HS-5 (cell line): ENCODE data around the gene UVRAG.
"Not testable (repeated sequence)": the region's sequence is repeated elsewhere in the genome, so short reads cannot be mapped to it uniquely, and the experiment has no call there.

Experiments used
- DNase-seq: peaks from one replicate; pipeline ENCODE4 v3.0.0-alpha.2; 2012; ENCODE audit warnings: low read depth

Gene UVRAG

GRCh38 chr11:75879737-75880136 lies 64.7 kb downstream of the UVRAG start:
- DNase-seq = no peak

GRCh38 chr11:75880343-75880742 lies 65.3 kb downstream of the UVRAG start:
- not testable (repeated sequence) for DNase-seq

GRCh38 chr11:75884321-75884720 lies 69.3 kb downstream of the UVRAG start:
- DNase-seq = no peak

GRCh38 chr11:75888416-75888815 lies 73.4 kb downstream of the UVRAG start:
- DNase-seq = no peak

GRCh38 chr11:75891947-75892739 lies 77.1 kb downstream of the UVRAG start:
- DNase-seq = no peak

- no peak for DNase-seq
These were observed 78.2 kb downstream of the UVRAG start for GRCh38 chr11:75893251-75893650.

- no peak for DNase-seq
These were observed 79.1 kb downstream of the UVRAG start for GRCh38 chr11:75894036-75894585.

- DNase-seq = peak; percentile 28
These were observed 81.9 kb downstream of the UVRAG start for GRCh38 chr11:75896843-75897419.

GRCh38 chr11:75898871-75899270 lies 83.9 kb downstream of the UVRAG start:
- no peak for DNase-seq

- no peak for DNase-seq
These were observed 84.8 kb downstream of the UVRAG start for GRCh38 chr11:75899806-75900205.

- no peak for DNase-seq
These were observed 85.8 kb downstream of the UVRAG start for GRCh38 chr11:75900848-75901247.

- no peak for DNase-seq
These were observed 87.6 kb downstream of the UVRAG start for GRCh38 chr11:75902631-75903030.

GRCh38 chr11:75903276-75903675 lies 88.3 kb downstream of the UVRAG start:
- no peak for DNase-seq

GRCh38 chr11:75905434-75905833 lies 90.4 kb downstream of the UVRAG start:
- no peak for DNase-seq

- no peak for DNase-seq
These were observed 93.0 kb downstream of the UVRAG start for GRCh38 chr11:75907906-75908527.

- no peak for DNase-seq
These were observed 95.6 kb downstream of the UVRAG start for GRCh38 chr11:75910426-75911145.

- no peak for DNase-seq
These were observed 96.4 kb downstream of the UVRAG start for GRCh38 chr11:75911459-75911858.

- no peak for DNase-seq
These were observed 99.0 kb downstream of the UVRAG start for GRCh38 chr11:75913984-75914383.

- DNase-seq = no peak
These were observed 101.9 kb downstream of the UVRAG start for GRCh38 chr11:75916882-75917281.

GRCh38 chr11:75918331-75918730 lies 103.3 kb downstream of the UVRAG start:
- no peak for DNase-seq

GRCh38 chr11:75919525-75919924 lies 104.5 kb downstream of the UVRAG start:
- DNase-seq = no peak

GRCh38 chr11:75920848-75921247 lies 105.8 kb downstream of the UVRAG start:
- no peak for DNase-seq
